BLaER1 (cell line): Measurements from ENCODE around the gene TFCP2L1.

Experiments used
- H3K27ac ChIP-seq: shearing (Covaris generic); formaldehyde crosslinking; 2 replicates; pipeline ENCODE4 v1.8.1; 2022
- H3K27me3 ChIP-seq: shearing (Covaris generic); formaldehyde crosslinking; 2 replicates; pipeline ENCODE4 v1.8.1; 2022
- H3K36me3 ChIP-seq: shearing (Covaris generic); formaldehyde crosslinking; 2 replicates; pipeline ENCODE4 v1.8.1; 2022
- H3K4me1 ChIP-seq: shearing (Covaris generic); formaldehyde crosslinking; 2 replicates; pipeline ENCODE4 v1.8.1; 2022
- H3K4me2 ChIP-seq: shearing (Covaris generic); formaldehyde crosslinking; 2 replicates; pipeline ENCODE4 v1.8.1; 2022
- H3K4me3 ChIP-seq: shearing (Covaris generic); formaldehyde crosslinking; 2 replicates; pipeline ENCODE4 v1.8.1; 2022
- H3K9ac ChIP-seq: shearing (Covaris generic); formaldehyde crosslinking; 2 replicates; pipeline ENCODE4 v1.8.1; 2022
- H3K9me3 ChIP-seq: shearing (Covaris generic); formaldehyde crosslinking; 2 replicates; pipeline ENCODE4 v1.8.1; 2022
- H4K20me1 ChIP-seq: shearing (Covaris generic); formaldehyde crosslinking; 2 replicates; pipeline ENCODE4 v1.8.1; 2022
- Cebpa-rat ChIP-seq: shearing (Covaris generic); IDR thresholded peaks from 2 replicates; pipeline ENCODE4 v1.8.1; 2022

TFCP2L1 gene

DNA sequence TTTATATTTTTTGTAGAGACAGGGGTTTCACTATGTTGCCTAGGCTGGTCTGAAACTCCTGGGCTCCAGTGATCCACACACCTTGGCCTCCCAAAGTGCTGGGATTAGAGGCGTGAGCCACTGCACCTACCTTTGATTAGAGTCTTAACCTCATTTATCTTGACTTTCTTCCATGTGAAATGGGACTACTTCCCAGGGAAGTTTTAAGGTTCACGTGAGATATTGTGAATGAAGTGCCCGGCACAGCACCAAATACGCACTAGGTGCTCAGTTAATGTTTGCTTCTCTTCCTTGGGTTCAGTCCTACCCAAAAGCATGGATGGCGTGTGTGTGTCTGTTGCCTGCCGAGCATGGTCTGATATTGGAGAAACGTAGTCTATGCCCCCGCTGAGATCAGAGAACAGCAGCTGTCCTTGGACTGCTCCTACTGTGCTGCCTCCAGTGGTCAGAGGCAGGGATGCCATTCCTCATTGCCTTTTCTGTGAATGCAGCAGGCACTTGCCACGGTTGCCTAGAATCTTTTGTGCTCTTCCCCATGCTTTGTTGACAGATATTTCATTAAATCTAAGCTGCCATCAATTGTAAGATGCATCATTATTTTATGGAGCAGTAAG, 12.3 kb upstream of the TFCP2L1 start:
- no peak for TF ChIP-seq Cebpa-rat
- H3K4me2 ChIP-seq = no peak overlapping the region
- H3K36me3 ChIP-seq = no peaks in the 10 kb centered on the region
- H3K27ac ChIP-seq = no peak overlapping the region
- H3K27me3 ChIP-seq = no peaks in the 10 kb centered on the region
- H3K4me1 ChIP-seq = no peaks in the 10 kb centered on the region
- no peaks in the 10 kb centered on the region for H4K20me1 ChIP-seq
- peaks cover 14% of the 10 kb centered on the region for H3K9me3 ChIP-seq
- no peak overlapping the region for H3K4me3 ChIP-seq
- H3K9ac ChIP-seq = no peak overlapping the region

DNA sequence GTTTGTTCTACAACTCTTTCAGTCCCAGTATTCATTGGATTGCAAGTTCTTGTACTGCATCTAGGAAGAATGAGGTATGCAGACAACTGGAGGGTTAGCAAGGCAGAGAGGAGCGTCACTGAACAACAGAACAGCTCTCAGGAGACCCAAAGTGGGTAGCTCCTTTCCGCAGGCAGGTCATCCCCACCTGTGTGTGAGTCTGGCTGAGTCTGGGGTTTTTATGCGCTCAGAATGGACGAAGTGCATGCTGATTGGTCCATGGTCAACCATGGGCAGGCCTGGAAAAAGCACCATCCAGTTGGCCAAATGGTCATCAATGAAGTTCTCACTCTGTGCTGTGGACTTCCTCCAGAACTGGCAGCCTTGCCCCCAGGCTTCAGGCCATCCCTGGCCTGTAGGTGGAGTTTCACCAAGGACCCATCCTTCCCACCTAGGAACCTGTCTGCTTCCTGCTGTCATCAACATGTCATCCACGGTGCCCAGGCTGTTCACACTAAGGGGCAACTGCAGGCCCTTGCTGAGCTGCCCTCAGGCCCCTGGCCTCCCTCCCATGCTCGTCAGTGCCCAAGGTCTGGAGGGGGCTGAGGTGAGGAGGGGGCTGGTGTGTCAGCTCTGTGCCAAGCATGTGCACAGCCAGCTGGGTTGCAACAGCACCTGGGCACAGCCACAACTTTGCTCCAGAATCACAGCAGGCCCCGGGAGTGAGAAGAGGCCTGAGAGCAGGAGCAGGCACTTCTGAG, 11.1 kb upstream of the TFCP2L1 start:
- no peak overlapping the region for H3K9ac ChIP-seq
- no peak overlapping the region for H3K4me2 ChIP-seq
- no peak overlapping the region for H3K4me3 ChIP-seq
- no peak for TF ChIP-seq Cebpa-rat
- no peaks in the 10 kb centered on the region for H3K4me1 ChIP-seq
- no peaks in the 10 kb centered on the region for H3K27me3 ChIP-seq
- H4K20me1 ChIP-seq = no peaks in the 10 kb centered on the region
- peaks cover 14% of the 10 kb centered on the region for H3K9me3 ChIP-seq
- H3K27ac ChIP-seq = no peak overlapping the region
- H3K36me3 ChIP-seq = no peaks in the 10 kb centered on the region

DNA sequence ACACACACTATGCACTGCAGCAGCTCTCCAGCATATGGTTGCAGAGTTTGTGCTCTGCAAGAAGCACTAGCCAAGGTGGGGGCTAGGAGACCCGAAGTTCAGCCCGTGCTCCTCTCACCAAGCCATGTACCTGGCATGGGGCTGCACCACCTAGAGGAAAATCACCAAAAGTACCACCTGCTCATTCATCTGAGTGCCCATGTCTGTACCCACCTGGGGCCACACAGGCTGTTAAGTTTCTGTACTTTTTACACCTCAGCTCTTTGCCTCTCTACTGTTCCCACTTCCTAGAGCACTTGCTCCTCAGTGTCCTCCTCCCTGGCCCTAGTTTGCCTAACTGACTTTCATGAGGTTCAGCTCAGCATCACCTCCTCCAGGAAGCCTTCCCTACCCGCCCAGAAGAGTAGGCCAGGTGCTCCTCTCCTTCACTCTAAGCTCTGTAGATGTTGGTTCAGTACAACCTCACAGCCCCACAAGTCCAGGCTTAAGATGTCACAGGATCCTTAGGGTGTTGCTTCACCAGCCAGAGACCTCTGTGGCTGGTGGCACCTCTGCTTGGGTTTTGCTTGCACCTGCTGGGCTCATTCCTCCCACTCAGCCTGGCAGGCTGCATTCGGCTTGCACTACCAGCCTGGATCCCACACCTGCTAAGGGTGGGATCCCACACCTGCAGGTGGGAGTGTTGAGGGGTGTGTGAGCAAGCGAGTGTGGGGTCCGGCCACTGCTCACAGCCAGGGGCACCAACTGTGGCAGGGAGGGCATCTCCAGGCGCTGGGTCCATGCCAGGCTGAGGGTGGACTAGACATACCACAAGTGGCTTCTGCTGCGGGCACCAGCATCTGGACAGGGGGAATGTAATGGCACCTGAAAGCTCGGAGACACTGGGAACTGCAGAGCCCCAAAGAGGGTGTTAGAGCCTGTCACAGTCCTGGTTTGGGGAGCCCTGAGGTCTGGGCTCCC, 10.2 kb upstream of the TFCP2L1 start:
- Histone ChIP-seq H3K4me1 (no peaks in the 10 kb centered on the region), H3K27me3 (no peaks in the 10 kb centered on the region), H3K9me3 (peaks cover 14% of the 10 kb centered on the region), H3K36me3 (no peaks in the 10 kb centered on the region), H3K4me2 (no peak overlapping the region), H3K27ac (no peak overlapping the region), H4K20me1 (no peaks in the 10 kb centered on the region), H3K4me3 (no peak overlapping the region), H3K9ac (no peak overlapping the region)
- no peak for TF ChIP-seq Cebpa-rat

DNA sequence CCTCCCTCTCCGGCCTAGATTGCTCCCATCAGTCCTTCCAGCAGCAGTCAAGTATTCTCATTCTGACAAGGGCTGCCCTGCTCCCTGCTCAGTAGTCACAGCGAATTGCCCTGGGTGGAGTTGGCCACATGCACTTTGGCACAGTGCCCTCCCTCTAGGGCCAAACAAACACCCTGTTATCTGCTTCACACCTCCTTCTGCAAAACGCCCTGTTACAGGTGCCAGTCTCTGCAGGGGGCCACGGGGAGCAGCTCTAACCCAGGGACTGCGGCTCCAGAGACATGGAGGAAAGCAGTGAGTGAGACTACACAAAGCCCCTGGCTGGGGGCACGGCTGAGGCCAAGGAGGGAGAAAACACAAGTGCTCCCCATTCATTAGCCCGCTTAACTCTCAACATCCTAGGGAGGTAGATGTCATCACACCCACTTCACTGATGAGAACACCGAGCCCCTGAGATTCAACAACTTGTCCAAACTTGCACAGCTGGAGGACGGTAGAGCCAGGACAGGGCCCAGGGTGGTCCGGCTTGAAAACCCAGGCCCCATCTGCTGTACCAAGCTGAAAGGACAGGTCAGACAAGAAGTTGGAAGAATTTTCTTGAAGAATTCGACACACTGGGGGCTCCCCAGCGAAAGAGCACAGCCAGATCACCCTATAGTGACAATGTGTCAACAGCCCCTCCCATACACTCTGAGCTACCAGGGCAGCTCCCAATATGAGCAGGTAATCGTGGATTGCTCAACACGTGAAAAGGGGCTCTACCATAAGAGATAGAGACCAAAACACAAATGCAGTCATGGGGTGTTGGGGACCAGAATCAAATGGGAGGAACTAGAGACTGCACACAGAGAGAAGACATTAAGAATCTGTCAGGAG, 8.7 kb upstream of the TFCP2L1 start:
- no peak for TF ChIP-seq Cebpa-rat
- H4K20me1 ChIP-seq = no peaks in the 10 kb centered on the region
- no peaks in the 10 kb centered on the region for H3K27me3 ChIP-seq
- peaks cover 14% of the 10 kb centered on the region for H3K9me3 ChIP-seq
- no peak overlapping the region for H3K9ac ChIP-seq
- no peaks in the 10 kb centered on the region for H3K36me3 ChIP-seq
- no peak overlapping the region for H3K4me2 ChIP-seq
- no peak overlapping the region for H3K27ac ChIP-seq
- no peak overlapping the region for H3K4me3 ChIP-seq
- H3K4me1 ChIP-seq = peaks cover 2% of the 10 kb centered on the region

DNA sequence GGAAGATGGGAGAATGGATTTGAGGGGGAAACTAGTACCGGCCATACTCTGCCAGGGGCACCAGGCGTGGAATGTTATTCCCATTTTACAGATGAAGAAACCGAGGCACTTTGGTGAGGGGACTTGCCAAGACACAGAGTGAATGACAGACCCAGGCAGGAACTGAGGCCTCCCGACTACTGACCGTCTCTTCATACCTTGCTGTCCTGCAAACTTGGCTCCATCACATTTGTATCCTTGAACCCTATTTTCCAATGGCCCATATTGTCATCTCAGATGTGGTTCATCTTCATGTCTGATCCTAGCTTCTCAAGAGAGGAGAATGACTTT, 6.2 kb upstream of the TFCP2L1 start:
- no peak overlapping the region for H3K27ac ChIP-seq
- no peak for TF ChIP-seq Cebpa-rat

DNA sequence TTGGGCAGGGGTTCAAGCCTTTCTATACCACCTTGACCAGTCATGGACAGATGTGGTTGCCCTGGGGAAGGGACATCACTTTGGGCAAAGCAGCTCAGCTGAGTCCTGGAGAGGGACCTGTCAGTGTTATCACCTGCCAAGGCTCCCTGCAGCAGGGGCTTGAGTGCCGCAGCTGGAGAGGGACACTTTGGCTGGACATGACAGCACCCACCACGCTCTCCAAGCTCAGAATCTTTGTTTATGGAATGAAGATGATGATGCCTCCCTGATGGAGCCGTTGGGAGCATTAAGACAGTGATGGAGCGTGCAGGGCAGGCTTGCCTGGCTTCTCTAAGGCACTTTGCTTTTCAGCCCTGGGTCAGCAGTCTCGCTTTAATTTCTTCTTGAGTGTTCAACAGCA, 4.3 kb upstream of the TFCP2L1 start:
- no peak overlapping the region for H3K27ac ChIP-seq
- TF ChIP-seq Cebpa-rat = no peak
- peaks cover 19% of the 10 kb centered on the region for H3K4me1 ChIP-seq
- no peaks in the 10 kb centered on the region for H3K36me3 ChIP-seq
- no peak overlapping the region for H3K4me2 ChIP-seq
- H4K20me1 ChIP-seq = no peaks in the 10 kb centered on the region
- H3K4me3 ChIP-seq = no peak overlapping the region
- H3K9me3 ChIP-seq = 0 out of 2 replicates have a peak, but pooled peaks cover 4% of the 10 kb centered on the region
- H3K9ac ChIP-seq = no peak overlapping the region
- H3K27me3 ChIP-seq = peaks cover 19% of the 10 kb centered on the region

More for the DNA sequence above, 6.2 kb upstream of the TFCP2L1 start:
- H3K9me3 ChIP-seq = peaks cover 11% of the 10 kb centered on the region
- H3K4me1 ChIP-seq = peaks cover 19% of the 10 kb centered on the region
- no peaks in the 10 kb centered on the region for H3K27me3 ChIP-seq
- H4K20me1 ChIP-seq = no peaks in the 10 kb centered on the region
- H3K9ac ChIP-seq = no peak overlapping the region
- no peak overlapping the region for H3K4me2 ChIP-seq
- no peaks in the 10 kb centered on the region for H3K36me3 ChIP-seq
- no peak overlapping the region for H3K4me3 ChIP-seq

DNA sequence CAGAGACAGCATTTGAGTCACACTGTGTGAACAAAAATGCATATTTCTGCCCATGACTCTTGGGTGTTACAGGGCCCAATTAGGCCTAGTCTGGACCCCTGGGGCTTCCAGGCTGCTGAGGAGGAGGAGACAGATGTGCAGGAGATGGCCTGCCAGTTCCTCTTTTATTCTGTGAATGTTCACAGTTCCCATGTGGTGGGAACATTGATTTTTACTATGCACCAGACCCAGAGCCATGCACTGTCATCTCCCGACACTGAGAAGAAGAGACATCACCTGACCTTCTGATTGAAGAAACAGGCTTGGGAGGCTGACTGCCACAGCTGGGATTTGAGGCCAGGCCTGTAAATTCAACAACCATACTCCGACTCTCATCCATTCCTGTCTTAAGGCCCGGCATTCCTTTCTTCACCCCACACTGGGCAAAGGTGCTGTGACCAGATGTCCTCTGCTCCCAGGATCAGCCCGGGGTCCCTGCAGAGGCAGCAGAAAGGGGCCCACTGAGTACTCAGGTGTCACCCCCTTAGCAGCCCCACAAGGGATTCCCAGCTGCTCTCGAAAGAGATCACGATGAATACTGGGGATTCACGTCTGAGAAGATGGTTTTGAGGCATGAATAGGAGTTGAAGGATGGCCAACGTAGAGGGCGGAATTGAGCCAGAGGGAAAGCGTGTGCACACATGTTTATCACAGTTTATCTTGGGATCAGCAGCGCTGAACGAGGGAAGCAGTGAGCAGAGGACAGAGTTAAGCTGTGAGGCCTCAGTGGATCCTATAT, 3.6 kb upstream of the TFCP2L1 start:
- peak overlapping the region; percentile 3; the same call in 1 of the 2 replicates for H3K4me2 ChIP-seq
- no peak overlapping the region for H3K27ac ChIP-seq
- TF ChIP-seq Cebpa-rat = no peak
- H3K27me3 ChIP-seq = peaks cover 25% of the 10 kb centered on the region
- H3K4me3 ChIP-seq = no peak overlapping the region
- peaks cover 19% of the 10 kb centered on the region for H3K4me1 ChIP-seq
- H4K20me1 ChIP-seq = no peaks in the 10 kb centered on the region
- no peak overlapping the region for H3K9ac ChIP-seq
- H3K36me3 ChIP-seq = no peaks in the 10 kb centered on the region
- H3K9me3 ChIP-seq = 0 out of 2 replicates have a peak, but pooled peaks cover 4% of the 10 kb centered on the region

DNA sequence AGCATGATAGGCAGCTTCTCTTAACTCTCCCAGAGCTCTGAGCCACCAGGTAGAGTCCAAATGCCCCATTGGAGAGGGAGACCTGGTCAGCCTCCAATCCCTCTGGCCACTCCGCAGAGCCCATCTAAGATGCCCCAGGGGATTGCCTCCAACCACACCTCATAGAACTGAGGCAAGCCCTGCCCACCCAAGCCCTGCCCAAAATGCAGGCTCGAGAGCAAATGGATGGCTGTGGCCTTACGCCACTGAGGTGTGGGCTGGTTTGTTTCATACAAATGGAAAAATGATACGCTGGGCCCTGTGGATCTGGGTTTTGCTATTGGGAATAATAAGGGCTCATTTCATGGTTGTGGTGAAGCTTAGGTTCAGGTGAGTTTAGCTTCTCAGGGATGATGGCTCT, 3.0 kb upstream of the TFCP2L1 start:
- H3K36me3 ChIP-seq = no peaks in the 10 kb centered on the region
- H3K27ac ChIP-seq = no peak overlapping the region

More for the DNA sequence above, 3.0 kb upstream of the TFCP2L1 start:
- Histone ChIP-seq H3K4me3 (no peak overlapping the region), H3K27me3 (peaks cover 32% of the 10 kb centered on the region), H3K9ac (no peak overlapping the region), H3K4me2 (peak overlapping the region; percentile 3; the same call in 1 of the 2 replicates), H4K20me1 (no peaks in the 10 kb centered on the region), H3K9me3 (0 out of 2 replicates have a peak, but pooled peaks cover 4% of the 10 kb centered on the region), H3K4me1 (peaks cover 19% of the 10 kb centered on the region)
- TF ChIP-seq Cebpa-rat = no peak
